K562 (cell line): Measurements from ENCODE around the gene TNFRSF11A.

Experiments
- BHLHE40 ChIP-seq: IDR thresholded peaks from 2 replicates; pipeline ENCODE4 v1.6.1; 2011; ENCODE audit warnings: low read length, improper control_type of control experiment
- E2F5 ChIP-seq: sonication (generic); formaldehyde crosslinking; IDR thresholded peaks from 2 replicates; pipeline ENCODE4 v1.8.0; 2022; ENCODE audit warnings: mild to moderate bottlenecking, missing genetic modification reagents
- ETS1 ChIP-seq: conservative IDR thresholded peaks from 2 replicates; pipeline ENCODE4 v1.6.1; 2011; ENCODE audit warnings: low read depth, mild to moderate bottlenecking, low read length; ENCODE audit not compliant: control insufficient read depth
- PML ChIP-seq: IDR thresholded peaks from 2 replicates; pipeline ENCODE4 v1.6.1; 2012; ENCODE audit warnings: low read length, inconsistent platforms
- POLR2A ChIP-seq: fragments of 450-650 bp; conservative IDR thresholded peaks from 2 replicates; pipeline ENCODE4 v1.6.1; 2016
- STAT5B ChIP-seq: fragments of 250-450 bp; sonication (Bioruptor Pico); IDR thresholded peaks from 2 replicates; pipeline ENCODE4 v1.8.0; 2021; ENCODE audit warnings: mild to moderate bottlenecking, inconsistent platforms
- XRCC3 ChIP-seq: fragments of 450-650 bp; IDR thresholded peaks from 2 replicates; pipeline ENCODE4 v1.6.1; 2017; ENCODE audit warnings: mild to moderate bottlenecking, moderate library complexity
- ZNF184 ChIP-seq: sonication (generic); formaldehyde crosslinking; IDR thresholded peaks from 2 replicates; pipeline ENCODE4 v1.5.0; 2020; ENCODE audit warnings: missing genetic modification reagents
- TF ChIP-seq, protein P1 (sequence below): sonication (generic); formaldehyde crosslinking; IDR thresholded peaks from 2 replicates; pipeline ENCODE4 v1.8.1; 2022; ENCODE audit warnings: missing genetic modification reagents
- TF ChIP-seq, protein P2 (sequence below), 3 experiments: IDR thresholded peaks in 2 of 3; conservative IDR thresholded peaks in 1 of 3; 2 replicates each; pipeline ENCODE4 v1.5.1; 2011 to 2012; ENCODE audit warnings: low read length in 3 of 3, mild to moderate bottlenecking in 3 of 3, control low read depth in 2 of 3, improper control_type of control experiment in 1 of 3, inconsistent platforms in 1 of 3, low read depth in 1 of 3, mixed read lengths in 1 of 3, moderate library complexity in 1 of 3; ENCODE audit not compliant: insufficient read depth in 2 of 3
- TF ChIP-seq, protein P3 (sequence below): sonication (generic); formaldehyde crosslinking; IDR thresholded peaks from 2 replicates; pipeline ENCODE4 v1.8.1; 2023; ENCODE audit warnings: mild to moderate bottlenecking, missing genetic modification reagents

DNA sequence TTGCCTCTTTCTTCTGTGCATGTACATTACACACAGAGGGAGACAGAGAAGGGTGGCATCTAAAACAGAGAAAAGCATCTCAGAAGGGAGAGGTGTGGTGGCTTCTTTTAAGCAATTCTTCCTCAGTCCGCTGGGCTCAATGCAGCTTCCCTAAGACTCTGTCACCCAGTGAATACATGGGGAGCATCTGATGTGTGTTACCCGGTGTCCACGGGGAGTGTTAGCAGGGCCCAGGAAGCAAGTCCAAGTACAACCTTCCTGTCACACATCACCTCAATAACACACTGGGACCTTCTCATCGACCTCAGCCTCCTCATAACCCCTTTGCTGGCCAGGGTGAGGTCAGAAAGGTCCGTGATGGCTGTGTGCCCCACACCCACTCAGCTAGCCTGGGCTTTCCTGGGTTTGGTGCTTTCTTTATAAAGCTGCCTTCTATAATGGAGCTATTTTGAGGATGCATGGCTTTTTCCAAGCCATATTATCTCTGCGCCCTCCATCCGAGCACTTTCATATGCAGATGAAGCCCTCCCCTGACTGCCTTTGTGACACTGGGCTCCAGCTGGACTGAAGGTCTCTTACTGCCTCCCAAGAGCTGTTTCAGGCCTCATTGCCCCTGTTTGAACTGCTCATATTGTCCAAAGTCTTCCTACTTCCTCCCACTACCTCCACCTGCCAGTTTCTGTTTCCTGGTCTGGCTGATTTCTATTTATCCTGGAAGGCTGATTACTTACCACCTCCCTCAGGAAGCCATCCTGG is 21.4 kb downstream of the TNFRSF11A start:
- TF ChIP-seq ZNF184 (CRISPR knock-in tag) (no peak), POLR2A (no peak), BHLHE40 (no peak), E2F5 (CRISPR knock-in tag) (no peak), XRCC3 (no peak), PML (no peak), STAT5B (CRISPR knock-in tag) (no peak), ETS1 (no peak)
- TF ChIP-seq, protein P1, sequence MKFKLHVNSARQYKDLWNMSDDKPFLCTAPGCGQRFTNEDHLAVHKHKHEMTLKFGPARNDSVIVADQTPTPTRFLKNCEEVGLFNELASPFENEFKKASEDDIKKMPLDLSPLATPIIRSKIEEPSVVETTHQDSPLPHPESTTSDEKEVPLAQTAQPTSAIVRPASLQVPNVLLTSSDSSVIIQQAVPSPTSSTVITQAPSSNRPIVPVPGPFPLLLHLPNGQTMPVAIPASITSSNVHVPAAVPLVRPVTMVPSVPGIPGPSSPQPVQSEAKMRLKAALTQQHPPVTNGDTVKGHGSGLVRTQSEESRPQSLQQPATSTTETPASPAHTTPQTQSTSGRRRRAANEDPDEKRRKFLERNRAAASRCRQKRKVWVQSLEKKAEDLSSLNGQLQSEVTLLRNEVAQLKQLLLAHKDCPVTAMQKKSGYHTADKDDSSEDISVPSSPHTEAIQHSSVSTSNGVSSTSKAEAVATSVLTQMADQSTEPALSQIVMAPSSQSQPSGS (CRISPR knock-in tag) = no peak
- TF ChIP-seq, protein P2, sequence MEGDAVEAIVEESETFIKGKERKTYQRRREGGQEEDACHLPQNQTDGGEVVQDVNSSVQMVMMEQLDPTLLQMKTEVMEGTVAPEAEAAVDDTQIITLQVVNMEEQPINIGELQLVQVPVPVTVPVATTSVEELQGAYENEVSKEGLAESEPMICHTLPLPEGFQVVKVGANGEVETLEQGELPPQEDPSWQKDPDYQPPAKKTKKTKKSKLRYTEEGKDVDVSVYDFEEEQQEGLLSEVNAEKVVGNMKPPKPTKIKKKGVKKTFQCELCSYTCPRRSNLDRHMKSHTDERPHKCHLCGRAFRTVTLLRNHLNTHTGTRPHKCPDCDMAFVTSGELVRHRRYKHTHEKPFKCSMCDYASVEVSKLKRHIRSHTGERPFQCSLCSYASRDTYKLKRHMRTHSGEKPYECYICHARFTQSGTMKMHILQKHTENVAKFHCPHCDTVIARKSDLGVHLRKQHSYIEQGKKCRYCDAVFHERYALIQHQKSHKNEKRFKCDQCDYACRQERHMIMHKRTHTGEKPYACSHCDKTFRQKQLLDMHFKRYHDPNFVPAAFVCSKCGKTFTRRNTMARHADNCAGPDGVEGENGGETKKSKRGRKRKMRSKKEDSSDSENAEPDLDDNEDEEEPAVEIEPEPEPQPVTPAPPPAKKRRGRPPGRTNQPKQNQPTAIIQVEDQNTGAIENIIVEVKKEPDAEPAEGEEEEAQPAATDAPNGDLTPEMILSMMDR (IDR thresholded peaks at IDR 0.05 in 2 of 3, conservative IDR thresholded peaks at IDR 0.05 in 1 of 3; ENCODE audit: insufficient read depth in 2 of 3, low read depth in 1 of 3, low read length in 3 of 3) = no peak
- TF ChIP-seq, protein P3, sequence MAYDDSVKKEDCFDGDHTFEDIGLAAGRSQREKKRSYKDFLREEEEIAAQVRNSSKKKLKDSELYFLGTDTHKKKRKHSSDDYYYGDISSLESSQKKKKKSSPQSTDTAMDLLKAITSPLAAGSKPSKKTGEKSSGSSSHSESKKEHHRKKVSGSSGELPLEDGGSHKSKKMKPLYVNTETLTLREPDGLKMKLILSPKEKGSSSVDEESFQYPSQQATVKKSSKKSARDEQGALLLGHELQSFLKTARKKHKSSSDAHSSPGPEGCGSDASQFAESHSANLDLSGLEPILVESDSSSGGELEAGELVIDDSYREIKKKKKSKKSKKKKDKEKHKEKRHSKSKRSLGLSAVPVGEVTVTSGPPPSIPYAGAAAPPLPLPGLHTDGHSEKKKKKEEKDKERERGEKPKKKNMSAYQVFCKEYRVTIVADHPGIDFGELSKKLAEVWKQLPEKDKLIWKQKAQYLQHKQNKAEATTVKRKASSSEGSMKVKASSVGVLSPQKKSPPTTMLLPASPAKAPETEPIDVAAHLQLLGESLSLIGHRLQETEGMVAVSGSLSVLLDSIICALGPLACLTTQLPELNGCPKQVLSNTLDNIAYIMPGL (CRISPR knock-in tag) = no peak
